Panc1 (cell line): ENCODE data around the gene CDHR2.

Experiments used
- CTCF ChIP-seq: fragments of 450-650 bp; IDR thresholded peaks from 2 replicates; pipeline ENCODE4 v1.5.1; 2017; ENCODE audit warnings: mild to moderate bottlenecking
- POLR2AphosphoS5 ChIP-seq: IDR thresholded peaks from 2 replicates; pipeline ENCODE4 v1.6.1; 2012; ENCODE audit warnings: mild to moderate bottlenecking, low read depth, low read length, moderate library complexity

- no peak for TF ChIP-seq POLR2AphosphoS5
- TF ChIP-seq CTCF = no peak
Observed at GRCh38 chr5:176616511-176616910, 67.4 kb downstream of the CDHR2 start.
